Stimulated activated CD8-positive, alpha-beta memory T cell treated with anti-CD3 and anti-CD28 coated beads, Interleukin-15, amount 100 ng/mL, for 4 hours (primary cell): ENCODE data around the gene GGCX.
"Not testable (repeated sequence)": the region's sequence is repeated elsewhere in the genome, so short reads cannot be mapped to it uniquely, and the experiment has no call there.

Experiments used
- DNase-seq, 2 donors: peaks; one replicate each; pipeline ENCODE4 v3.0.0-alpha.2; 2020; ENCODE audit warnings: low read depth in 2 of 2

The GGCX gene

GRCh38 chr2:85575739-85576138 lies 14.4 kb upstream of the GGCX start:
- no peak for DNase-seq

DNA sequence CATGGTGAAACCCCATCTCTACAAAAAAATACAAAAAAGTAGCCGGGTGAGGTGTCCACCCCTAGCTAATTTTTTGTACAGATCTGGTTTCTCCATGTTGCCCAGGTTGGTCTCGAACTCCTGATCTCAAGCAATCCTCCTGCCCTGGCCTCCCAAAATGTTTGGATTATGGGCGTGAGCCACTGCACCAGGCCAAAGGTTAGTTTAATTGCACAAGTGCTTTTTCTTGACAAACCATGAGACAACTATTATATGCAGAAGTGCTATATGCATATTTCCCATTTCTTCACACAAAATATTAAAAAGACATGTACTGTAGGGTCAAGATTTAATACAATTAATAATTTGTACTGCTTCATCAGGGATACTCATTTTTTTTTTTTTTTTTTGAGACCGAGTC lies 5.0 kb upstream of the GGCX start:
- no peak for DNase-seq

- DNase-seq = no peak
Observed at GRCh38 chr2:85564144-85564563, 2.9 kb upstream of the GGCX start.

DNA sequence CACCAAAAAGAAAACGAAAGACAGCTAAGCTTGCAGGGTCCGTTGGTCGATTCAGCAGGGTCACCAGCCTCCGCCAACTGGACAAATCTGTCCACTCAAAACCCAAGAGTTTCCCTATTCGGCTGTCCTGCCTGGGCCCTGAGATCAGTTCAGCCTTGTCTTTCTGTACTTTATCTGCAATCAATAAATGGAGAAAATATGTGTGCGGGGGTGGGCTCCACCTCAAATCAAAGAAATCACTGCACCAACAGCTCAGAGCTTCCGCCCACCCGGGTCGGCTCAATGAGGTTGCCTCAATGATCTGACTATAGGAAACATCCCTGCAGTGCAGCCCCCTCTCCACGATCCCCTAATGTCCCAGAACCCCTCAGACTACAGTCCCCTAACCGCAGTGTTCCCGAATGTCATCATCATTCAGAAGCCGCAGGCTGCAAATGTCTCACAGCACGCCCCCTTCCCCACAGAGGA lies 447 bp downstream of the GGCX start:
- DNase-seq = peak in 1 of 2 donors; percentile 27

GRCh38 chr2:85560403-85560726 lies 928 bp downstream of the GGCX start:
- not testable (repeated sequence) for DNase-seq

- no peak for DNase-seq
Observed at GRCh38 chr2:85558160-85558559, 3.1 kb downstream of the GGCX start.

- no peak for DNase-seq
Observed at GRCh38 chr2:85557130-85557529, 4.2 kb downstream of the GGCX start.

DNA sequence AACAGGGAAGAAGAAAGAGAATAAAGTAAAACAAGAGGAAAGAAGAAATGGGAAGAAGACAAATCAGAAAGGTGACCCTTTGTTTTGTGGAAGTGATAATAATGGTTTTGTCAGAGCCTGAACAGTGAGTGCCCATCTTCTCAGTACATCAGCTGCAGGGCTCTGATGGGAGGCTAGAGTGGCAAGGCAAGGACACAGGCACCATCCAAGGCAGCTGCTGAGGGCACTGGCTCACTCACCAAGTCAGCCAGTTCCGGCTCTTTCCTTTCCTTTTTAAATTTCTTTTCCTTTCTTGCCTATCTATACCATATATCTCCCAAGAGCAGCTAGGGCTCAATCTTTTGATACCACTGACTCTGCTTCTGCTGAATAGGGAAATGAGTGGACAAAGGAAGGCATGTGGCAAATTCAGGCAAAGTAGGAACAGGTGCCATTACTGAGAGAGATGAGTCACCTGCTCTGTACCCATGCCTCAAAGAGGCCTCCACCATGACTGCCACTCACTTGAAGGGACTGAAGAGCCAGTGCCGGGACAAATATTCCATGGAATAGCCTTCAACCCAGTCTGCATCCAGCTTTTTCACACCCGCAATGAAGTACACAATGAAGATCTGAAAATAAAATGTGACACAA lies 6.2 kb downstream of the GGCX start:
- no peak for DNase-seq

- DNase-seq = no peak
Observed at GRCh38 chr2:85553184-85553583, 8.1 kb downstream of the GGCX start.

GRCh38 chr2:85551698-85552678 lies 9.3 kb downstream of the GGCX start:
- DNase-seq = peak; percentile 59 to 82

- no peak for DNase-seq
Observed at GRCh38 chr2:85550486-85550885, 10.8 kb downstream of the GGCX start.

GRCh38 chr2:85549826-85550225 lies 11.5 kb downstream of the GGCX start:
- no peak for DNase-seq

GRCh38 chr2:85549095-85549494 lies 12.2 kb downstream of the GGCX start:
- no peak for DNase-seq

GRCh38 chr2:85548608-85548900 lies 12.7 kb downstream of the GGCX start:
- DNase-seq = no peak

DNA sequence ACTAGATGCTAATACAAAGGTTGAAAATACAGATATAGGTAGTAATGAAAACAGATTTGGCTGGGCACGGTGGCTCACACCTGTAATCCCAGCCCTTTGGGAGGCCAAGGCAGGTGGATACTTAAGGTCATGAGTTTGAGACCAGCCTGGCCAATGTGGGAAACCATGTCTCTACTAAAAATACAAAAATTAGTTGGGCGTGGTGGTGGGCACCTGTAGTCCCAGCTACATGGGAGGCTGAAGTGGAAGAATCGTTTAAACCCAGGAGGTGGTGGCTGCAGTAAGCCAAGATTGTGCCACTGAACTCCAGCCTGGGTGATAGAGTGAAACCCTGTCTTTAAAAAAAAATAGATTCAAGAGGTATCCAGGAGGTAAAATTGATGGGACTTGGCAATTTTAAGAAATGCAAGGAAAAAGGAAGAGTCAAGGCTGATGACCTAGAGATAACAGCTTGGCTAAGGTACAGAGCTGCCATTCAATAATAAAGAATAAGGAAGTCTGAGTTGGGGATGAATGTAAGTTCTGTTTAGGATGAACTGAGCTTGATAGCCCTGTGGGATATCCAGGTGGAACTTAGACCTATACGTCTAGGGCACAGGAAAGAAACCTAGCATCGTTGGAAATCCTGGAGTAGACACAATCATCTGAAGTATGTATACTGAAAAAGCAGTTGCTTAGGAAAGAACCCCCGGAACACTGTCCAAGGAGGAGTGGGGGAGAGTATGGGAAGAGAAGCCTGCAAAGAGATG lies 13.3 kb downstream of the GGCX start:
- no peak for DNase-seq

DNA sequence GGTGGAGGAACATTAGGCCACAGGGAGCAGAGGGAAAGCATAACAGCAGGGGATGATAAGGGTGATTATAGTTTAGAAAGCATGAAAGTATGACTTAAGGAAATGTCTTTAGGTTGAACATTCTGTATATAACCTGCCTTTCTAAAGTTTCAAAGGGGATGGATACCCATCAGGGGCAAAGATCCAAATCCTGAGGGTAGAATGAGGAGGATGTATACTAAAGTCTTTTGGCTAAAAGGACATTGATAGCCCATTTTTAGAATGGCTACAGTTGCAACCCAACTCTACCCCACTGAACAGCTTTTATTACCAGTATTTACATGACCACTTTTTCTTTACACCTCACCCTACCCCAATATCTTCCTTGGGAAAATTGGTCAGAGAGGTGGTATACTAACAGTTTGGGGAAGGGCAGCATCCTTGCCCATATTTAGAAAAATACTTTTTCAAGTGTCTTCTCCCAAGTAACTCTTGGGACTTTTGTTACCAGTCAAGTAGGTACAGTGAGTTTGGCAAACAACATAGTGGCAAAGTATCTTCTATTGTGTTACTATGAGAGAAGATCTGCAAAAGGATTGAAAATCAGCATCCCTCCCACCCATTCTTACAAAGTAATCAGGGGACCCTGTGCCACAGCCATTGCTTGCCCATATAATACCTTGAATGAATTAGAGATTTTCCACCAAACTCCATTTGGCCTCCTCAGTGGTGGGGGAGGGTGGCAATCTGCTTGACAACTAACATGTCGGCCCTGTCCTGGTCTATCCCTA lies 14.0 kb downstream of the GGCX start:
- no peak for DNase-seq

DNA sequence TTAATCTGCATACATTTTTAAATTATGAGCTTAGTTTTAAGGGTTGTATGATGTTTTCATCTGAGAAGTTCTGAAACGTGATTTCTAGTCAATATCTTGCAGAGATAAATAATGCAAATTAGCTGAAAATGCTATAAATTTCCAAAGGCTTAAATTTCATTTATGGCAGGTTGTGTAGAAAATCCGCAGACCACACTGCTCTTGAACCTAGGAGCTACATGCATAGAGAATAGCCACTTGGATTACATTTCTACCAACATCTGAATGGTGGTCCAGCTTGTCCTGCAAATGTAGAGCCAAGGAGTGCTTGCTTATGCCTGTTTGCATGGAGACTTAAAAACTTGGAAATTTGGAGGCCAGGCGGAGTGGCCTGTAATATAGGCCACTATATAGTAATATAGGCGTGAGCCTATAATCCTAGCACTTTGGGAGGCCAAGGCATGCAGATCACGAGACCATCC lies 15.5 kb downstream of the GGCX start:
- DNase-seq = no peak

DNA sequence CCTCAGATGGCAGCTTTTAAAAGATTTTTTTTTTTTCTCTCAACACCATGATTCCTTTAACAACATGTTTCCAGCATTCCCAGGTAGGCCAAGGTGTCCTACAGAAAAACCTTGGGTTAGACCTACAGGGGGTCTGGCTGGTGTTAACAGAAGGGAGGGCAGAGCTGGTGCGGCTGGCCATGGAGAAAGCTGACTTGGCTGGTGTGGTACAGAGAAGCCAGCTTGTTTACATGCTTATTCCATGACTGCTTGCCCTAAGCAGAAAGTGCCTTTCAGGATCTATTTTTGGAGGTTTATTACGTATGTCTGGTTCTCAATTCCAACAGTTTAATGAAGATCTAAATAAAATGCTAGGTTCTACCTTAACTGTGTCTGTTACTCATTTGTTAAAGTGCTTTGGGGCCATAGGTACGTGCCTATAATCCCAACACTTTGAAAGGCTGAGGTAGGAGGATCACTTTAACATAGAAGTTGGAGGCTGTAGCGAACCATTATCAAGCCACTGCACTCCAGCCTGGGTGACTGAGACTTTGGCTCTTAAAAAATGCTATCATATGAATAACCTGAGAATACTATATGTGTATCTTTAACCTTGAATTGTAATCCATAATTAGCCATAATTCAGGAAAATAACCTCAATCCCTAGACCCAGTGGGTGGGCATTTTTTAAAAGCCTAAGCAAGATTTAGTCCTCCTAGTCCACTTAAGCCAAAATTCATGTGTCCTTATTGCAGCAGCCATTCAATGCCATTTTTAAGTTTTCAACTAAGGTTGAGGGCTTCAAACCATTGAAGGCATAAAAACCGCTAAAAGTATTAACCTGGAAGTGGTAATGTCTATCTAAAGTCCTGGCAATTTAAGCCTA lies 16.1 kb downstream of the GGCX start:
- DNase-seq = not testable (repeated sequence)

- not testable (repeated sequence) for DNase-seq
Observed at GRCh38 chr2:85544254-85544691, 17.0 kb downstream of the GGCX start.

GRCh38 chr2:85542777-85543176 lies 18.5 kb downstream of the GGCX start:
- no peak for DNase-seq
